HG02973 (cell line): Measurements from ENCODE around the gene RAD51B.
"Not testable (repeated sequence)": the region's sequence is repeated elsewhere in the genome, so short reads cannot be mapped to it uniquely, and the experiment has no call there.

ENCODE experiments used
- ATAC-seq: cut with Tn5 transposase; IDR thresholded peaks from one replicate; pipeline ENCODE4 v1.9.1; 2021; ENCODE audit warnings: moderate library complexity; ENCODE audit not compliant: unreplicated experiment

The RAD51B gene

GRCh38 chr14:68696721-68697495 is 877.3 kb downstream of the RAD51B start:
- ATAC-seq = no peak

- not testable (repeated sequence) for ATAC-seq
Measured at GRCh38 chr14:68698773-68699172, 879.2 kb downstream of the RAD51B start.

- no peak for ATAC-seq
Measured at GRCh38 chr14:68701001-68701741, 881.6 kb downstream of the RAD51B start.

DNA sequence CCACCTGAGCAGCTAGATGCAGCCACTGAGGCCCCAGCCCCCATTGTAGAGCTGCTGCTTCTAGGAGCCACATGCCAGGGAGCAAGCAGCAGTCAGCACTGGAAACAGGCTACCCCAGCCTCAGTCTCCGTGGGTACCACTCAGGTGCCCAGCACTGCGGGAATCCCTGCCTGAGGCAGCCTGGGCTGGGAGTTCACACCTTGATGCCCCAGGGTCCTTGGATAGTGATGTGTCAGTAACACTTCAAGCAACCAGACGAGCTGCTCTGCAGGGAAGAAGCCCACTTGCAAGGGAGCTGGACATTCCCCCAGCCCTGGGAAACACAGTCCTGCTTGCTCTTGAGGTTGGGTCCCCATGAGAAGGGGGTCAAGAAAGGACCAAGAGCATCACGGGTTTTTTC is 882.6 kb downstream of the RAD51B start:
- no peak for ATAC-seq

- no peak for ATAC-seq
Measured at GRCh38 chr14:68702578-68702977, 883.0 kb downstream of the RAD51B start.

DNA sequence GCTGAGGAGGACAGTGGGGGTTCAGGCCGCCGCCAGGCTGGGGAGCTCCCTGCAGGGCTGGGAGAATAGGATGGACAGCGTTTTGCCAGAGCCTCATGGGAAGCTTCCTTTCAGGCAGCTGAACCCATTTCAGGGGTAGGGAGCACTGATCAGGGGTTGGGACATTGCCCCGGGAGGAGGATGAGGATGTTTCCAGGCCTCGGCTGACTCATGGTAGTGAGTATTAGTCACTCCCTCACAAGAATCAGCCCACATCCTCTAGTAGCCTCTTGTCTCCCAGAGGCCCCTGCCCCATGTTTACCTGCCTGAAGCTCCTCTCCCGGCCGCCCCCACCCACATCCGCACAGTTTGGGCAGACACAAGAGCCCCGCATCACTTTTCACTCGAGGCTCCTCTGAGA is 883.5 kb downstream of the RAD51B start:
- no peak for ATAC-seq

DNA sequence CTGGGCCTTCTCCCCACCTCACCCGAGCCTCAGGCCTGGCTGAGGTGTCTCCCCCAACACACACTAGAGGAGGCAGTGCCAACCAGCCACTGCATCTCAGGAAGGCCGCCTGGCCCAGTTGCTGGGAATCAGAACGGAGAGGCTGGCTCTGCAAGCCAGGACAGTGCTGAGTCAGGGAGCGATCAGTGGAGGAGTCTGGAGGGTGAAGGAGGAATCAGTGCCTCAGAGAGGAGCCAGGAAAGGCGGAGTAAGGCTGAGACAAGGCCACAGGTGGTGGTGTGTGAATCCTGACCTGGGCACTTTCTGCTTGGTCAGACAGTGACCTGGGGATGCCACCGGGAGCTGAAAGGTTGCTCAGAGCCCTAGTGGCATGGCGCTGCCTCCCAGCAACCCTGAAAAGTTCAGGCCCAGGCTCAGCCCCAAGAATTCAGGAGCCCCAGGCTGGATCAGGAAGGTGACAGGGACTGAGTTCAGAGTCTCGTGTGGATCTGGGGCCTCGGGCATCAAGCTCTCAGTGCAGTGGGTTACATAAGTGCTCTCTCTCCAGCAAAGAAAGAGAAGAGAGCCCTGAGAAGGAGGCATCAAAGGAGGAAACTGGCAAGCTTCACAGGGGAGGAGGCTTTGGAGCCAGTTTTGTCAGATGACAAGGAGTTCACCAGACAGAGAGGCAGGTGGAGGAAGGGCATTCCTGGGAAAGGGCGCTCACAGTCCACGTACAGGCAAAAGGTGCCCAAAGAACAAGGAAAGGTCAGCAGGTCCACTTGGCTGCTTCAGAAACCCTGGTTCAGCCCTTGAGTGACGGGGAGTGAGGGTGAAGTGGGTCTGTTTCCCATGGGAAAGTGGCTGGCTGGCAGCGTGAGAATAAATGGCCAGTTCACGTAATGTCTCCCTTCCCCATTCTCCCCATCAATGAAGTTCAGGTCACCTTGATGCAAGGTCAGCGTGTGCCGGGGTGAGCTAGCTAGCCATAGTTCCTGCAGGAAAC is 885.4 kb downstream of the RAD51B start:
- no peak for ATAC-seq

- no peak for ATAC-seq
Measured at GRCh38 chr14:68705741-68706283, 886.2 kb downstream of the RAD51B start.

- no peak for ATAC-seq
Measured at GRCh38 chr14:68707482-68707881, 887.9 kb downstream of the RAD51B start.

GRCh38 chr14:68708343-68708742 is 888.8 kb downstream of the RAD51B start:
- ATAC-seq = no peak

- no peak for ATAC-seq
Measured at GRCh38 chr14:68709007-68709406, 889.4 kb downstream of the RAD51B start.

DNA sequence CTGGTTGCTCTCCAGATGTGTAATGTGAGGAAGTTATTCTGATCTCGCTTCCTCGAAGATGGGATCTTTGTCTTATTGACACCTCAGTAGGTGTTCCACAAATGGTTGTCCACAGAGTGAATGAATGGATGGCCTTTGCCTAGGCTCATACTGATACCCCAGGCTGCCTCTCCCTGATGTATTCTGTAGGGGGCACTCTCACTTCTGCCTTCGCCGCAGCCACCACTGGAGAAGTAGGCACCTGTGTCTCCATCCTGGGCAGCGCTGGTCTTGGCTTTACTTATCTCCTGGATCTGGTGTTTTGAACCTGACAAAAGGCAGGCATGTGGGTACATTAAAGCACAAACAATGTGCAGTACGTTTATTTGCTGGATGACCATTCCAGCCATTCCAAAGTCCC is 891.2 kb downstream of the RAD51B start:
- ATAC-seq = no peak

DNA sequence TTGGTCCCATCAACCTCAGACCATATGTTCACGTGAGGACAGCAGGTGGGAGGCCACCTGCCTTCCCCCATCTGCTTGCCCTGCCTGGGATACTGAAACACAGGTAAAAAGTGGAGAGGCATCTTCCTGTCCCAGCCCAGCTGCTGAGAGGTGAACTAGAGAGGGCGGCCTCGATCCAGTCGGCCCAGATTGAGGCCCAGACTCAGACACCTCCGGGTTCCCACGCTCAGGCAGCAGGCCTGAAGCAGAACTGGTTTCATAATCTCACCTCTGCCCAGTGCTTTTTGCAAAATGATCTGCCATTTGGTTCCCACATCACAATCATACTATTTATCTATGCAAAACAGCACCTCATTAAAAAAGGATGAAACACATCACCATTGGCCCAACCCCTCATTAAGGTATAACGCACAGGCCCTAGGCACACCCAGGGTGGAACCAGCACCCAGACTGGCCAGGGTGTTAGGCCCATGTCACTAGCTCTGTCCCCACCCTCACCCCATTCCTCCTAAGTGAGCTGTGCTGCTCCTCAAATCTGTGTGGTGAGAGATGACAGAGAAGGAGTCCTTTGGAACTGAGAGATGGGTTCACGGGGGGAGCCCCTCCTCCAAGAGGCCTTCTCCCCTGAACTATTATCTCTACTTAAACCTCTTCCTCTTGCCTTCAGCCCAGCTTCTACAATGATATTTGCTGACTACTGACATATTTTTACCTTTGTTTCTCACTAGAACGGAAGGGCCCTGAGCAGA is 892.2 kb downstream of the RAD51B start:
- no peak for ATAC-seq

GRCh38 chr14:68712703-68713370 is 893.3 kb downstream of the RAD51B start:
- ATAC-seq = no peak

GRCh38 chr14:68713782-68714181 is 894.2 kb downstream of the RAD51B start:
- ATAC-seq = no peak

DNA sequence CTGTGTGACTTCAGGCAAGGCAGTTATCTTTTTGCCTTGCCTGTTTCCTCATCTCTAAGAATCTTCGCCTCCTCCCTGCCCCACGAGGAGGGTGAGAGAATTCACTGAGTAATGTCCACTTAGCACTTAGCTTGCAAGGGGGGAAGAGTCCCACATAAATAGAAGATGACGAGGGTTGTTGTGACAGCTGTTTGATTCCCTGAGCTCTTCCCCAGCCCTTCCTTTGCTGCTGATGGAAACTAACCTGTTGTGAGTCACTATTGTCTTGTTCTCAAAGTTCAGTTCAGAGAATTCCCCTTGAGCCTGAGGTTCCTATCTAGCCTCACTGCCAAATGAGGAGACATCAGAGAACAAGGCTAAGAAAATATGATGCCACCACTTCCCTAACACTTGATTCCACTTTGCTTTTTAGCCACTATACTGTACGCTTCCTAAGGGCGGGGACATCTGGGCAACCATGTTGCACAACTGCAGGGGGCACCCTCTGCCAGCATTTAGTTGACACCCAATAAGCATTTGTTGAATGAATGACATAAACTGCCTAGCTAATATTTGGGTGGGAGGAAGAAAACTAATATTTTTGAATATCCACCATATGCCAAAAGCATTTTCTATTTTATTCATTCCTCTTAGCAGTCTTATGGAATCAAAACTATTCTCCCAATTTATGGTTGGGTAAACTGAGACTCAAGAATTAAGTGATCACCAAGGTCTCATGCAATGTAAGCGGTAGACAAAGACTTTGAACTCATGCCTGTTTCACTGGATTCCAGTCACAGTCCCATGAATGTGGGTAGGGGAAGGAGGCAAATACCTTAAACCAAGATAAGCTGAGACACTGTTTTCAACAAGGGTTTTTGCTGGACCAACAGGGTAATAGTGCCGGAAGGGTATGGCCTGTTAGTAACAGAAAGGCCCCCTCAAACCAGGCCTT is 895.7 kb downstream of the RAD51B start:
- ATAC-seq = no peak

GRCh38 chr14:68716698-68717097 is 897.1 kb downstream of the RAD51B start:
- no peak for ATAC-seq
